Stimulated activated CD8-positive, alpha-beta memory T cell treated with anti-CD3 and anti-CD28 coated beads, Interleukin-4, amount 100 ng/mL, for 24 hours (primary cell): ENCODE data around the gene TFEB.

ENCODE experiments used
- DNase-seq: peaks from one replicate; pipeline ENCODE4 v3.0.0-alpha.2; 2020; ENCODE audit warnings: low read depth

TFEB gene

DNA sequence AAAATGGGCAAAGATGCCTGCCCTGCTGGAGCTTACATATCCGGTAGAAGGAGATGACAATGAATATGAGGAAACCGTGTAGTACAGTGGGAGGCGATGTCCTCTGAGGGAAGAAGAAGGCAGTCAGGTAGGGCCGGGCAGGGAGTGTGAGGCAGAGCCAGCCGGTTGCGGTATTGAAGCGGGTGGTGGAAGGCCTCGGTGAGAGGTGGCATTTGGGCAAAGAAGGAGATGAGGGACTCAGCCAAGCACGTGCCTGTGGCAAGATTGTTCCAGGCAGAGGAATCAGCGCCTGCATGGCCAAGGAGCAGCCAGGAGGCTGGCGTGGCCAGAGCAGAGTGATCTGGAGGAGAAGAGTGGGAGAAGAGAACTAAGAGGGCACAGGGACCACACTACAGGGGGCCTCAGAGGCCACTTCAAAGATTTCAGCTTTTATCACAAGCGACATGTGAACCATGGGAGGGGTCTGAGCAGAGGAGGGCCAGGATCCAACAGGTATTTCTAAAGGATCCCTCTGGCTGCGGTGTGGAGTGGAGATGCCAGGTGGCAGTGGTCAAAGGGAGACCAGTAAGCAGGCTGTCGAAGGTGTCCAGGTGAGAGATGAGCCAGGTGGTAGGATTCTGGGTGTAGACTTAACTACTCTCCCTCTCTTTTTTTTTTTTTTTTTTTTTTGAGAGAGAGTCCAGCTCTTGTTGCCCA, 83.3 kb downstream of the TFEB start:
- no peak for DNase-seq

DNA sequence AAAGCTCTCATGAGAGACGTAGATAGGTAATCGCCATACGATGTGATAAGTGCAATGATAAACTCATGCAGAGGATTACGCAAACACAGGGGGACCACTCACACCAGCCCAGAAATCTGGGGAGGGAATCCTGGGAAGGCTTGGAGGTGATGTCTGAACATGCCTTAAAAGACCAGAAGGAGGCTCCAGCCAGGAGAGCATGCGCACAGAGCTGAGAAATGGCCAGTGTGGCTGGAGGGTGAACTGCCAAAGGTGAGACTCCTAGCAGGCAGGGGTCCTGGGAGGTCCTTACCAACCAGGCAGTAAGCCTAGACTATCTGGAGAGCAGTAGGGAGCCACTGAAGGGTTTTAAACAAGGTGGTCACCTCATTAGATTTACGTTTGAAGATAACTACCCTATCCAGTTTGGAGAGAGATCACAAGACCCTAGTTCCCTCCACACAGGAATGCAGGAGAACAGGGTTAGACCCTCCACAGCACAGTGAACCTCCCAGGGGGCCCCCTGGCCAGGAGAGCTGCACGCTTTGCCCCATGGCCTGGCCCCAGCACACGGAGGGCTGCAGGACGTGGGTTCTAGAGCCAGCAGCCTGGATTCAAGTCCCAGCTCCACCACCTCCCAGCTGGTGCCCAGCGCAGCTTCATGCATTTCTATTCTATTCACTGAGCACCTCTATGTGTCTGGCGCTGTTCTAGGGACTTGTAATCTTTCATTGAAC, 84.0 kb downstream of the TFEB start:
- DNase-seq: no peak

DNA sequence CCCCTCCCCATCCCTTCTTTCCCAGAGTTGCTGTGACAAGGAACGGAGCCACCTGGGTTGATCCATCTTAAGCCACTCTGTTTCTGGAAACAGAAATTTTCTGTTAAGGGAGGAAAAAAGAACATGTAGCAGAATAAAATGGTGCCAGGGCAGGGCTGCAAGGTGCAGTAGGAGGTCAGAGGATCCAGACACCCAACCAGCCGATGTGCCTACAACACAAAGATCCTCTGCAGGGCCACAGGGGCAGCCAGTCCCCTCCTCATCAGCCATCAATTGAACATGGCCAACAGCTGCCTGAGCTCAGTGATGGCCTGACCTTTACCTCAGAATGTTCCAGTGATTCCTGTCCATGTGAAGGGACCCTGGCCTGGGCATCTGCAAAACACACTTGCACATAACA, 85.3 kb downstream of the TFEB start:
- DNase-seq: no peak

DNA sequence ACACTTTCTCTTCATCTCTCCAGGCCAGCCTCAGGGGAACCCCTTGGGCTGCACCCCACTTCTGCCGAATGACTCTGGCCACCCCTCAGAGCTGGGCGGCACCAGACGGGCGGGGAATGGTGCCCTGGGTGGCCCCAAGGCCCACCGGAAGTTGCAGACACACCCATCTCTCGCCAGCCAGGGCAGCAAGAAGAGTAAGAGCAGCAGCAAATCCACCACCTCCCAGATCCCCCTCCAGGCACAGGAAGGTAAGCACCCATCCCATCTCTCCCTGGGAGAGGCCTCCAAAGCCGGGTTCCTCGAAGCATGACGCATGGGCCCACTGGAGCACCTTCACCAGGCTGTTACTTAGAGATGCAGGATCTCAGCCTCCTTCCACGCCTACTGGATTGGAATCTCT, 85.8 kb downstream of the TFEB start:
- no peak for DNase-seq

DNA sequence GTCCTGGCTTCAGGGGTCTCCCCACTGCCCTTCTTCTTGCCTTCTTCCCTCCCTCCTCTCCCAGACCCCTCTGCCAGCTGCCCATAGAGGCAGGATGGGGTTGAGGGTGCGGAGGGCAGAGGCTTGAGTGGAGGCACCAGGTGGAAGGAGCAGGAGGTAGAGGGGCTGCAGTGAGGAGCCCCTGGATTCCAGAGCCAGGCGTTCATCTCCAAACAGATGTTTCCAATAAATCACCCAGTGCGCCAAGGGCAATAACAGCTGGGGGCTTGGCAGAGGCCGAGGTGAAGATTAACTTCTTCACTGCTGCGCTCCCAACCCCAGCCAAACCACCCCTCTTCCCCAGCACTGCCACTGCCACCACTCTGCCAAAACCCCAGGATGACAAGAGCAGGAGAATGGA, 86.5 kb downstream of the TFEB start:
- no peak for DNase-seq

DNA sequence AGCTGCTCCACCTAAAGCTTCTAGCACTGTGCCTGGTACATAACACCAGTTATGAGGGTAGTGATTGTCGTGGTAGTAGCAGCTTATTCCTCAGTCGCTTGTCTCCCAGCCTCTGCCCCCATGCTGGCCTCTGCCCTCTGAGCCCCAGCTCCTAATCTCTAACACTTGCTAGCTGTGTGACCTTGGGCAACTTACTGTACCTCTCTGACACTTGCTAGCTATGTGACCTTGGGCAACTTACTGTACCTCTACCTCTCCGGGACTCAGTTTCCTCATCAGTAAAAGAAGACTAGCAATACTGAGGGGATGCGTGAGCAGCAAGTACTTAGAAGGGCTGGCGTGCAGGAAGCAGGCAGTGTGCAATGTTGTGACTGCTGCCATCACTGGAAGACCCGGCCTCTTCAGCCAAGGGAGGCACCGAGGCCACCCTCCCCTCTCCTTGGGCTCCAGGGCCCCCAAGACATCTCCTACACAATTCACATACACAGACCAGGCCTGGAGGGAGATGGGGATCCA, 87.3 kb downstream of the TFEB start:
- no peak for DNase-seq

DNA sequence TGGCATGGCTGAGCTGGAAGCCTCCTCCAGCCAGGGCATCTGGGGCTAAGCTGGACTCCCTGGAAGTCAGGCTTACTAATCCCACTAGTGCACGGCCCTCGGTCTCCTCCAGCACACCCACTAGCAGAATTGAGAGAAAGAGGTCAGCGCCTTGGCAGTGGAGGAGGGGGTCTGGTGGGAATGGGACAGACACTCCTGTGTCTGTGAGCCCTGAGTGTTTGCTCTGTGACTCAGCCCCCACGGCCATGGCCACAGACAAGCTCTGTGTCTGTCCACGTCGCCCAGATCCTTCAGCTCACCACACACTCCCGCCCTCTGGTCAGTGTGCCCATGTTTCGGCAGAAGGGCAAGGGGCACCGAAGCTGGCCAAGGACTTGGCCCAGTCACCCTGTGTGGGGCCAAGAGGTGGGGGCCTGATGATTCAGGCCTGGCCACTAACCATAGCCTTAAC, 88.3 kb downstream of the TFEB start:
- no peak for DNase-seq

DNA sequence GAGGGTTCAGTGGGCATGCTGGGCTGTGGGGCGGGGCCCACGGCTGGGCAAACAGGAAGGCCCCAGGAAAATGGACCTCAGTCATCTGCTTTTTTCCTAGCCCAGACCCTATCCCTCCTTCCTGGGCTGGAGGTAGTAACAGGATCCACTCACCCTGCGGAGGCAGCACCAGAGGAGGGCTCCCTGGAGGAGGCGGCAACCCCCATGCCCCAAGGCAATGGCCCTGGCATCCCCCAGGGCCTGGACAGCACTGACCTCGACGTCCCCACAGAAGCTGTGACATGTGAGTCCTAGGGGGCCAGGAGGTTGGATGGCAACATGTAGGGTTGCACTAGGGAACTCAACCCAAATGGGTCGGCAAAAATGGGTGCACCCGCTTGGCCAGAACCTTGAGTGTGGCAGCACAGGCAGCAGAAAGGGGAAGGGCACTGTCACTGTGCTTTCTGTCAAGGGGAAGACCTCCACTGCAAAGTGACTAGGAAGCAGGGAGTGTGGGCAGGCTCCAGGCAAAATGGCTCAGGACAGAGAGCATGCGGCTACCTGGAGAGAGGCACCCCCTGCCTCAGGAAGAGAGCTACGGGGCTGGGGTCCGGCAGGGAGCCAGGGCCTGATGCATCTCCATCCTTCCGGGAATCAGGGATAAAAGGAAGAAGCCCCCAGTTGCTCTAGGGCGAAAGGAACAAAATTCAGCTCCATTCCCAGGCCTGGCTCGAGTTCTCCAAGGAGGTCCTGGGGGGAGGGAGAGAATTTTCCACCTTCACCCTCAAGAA, 89.2 kb downstream of the TFEB start:
- no peak for DNase-seq

DNA sequence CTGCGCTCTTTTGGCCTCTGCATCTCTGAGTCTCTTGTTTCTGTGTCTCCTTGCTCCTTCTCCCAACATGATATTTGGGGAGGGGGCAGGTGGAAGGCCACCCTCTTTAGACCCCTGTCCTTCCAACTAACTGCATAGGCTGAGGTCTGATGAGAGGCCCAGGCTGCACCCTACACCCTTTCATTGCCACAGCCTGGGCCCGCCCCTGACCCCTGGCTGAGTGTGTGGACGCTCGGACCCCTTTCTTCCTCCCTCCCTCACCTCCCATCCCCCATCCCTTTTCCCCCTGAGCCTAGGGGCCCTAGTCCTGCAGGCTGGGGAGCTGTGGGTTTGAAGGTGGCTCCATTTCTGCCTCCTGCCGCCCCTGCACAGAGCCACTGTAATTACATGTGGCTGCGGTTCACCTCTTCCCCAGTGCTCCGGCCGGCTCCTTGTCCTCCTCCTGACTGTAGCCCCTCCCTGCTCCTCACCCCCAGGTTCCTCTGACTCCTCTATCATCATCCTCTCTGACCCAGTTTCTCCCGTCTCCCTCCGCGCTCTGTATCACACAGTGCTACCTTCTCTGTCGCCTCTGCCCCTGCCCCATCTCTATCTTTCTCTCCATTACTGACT, 90.3 kb downstream of the TFEB start:
- DNase-seq: no peak

DNA sequence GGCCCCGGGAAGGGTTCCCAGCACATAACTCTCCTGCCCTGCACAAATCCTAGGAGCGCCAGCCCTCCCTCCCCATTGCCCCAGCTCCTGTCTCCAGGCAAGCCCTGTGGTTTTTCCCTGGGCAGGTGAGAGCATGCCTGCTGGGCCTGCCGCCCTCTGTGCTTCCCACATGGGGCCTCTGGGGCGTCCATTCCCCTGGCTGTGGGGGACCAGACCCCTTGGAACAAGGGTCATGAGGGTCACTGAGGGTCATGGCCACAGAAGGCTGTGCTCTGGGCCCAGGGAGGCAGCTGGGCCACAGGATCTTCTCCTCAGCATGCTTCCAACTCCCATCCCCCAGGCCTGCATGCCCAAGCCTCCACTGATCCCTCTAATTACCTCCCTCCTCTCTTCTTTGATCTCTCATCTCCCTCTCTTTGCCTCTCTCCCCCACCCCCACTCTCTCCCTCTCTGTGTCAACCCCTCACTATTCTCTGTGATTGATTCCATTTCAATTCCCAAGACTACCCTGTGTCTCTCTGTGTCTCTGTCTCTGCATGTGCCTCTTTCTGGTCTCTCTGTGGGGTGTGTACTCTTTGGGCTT, 91.0 kb downstream of the TFEB start:
- DNase-seq: no peak

DNA sequence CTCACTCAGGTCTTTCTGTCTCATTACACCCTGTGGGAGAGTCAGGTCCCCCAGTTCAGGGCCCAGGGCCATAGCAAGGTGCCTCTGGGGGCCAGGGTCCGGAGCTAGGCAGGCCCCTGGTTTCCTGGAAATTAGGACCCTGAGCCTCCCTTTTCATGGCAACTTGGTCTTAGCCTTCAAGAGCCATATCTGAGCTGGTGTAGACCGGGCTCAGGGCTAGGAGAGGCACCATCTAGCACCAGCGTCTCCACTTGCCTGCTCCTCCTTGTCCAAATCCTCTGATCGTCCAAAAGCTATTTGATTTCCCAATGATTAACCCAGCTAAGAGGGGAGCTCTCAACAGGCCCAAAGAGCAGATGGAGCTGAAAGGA, 91.5 kb downstream of the TFEB start:
- DNase-seq: no peak

DNA sequence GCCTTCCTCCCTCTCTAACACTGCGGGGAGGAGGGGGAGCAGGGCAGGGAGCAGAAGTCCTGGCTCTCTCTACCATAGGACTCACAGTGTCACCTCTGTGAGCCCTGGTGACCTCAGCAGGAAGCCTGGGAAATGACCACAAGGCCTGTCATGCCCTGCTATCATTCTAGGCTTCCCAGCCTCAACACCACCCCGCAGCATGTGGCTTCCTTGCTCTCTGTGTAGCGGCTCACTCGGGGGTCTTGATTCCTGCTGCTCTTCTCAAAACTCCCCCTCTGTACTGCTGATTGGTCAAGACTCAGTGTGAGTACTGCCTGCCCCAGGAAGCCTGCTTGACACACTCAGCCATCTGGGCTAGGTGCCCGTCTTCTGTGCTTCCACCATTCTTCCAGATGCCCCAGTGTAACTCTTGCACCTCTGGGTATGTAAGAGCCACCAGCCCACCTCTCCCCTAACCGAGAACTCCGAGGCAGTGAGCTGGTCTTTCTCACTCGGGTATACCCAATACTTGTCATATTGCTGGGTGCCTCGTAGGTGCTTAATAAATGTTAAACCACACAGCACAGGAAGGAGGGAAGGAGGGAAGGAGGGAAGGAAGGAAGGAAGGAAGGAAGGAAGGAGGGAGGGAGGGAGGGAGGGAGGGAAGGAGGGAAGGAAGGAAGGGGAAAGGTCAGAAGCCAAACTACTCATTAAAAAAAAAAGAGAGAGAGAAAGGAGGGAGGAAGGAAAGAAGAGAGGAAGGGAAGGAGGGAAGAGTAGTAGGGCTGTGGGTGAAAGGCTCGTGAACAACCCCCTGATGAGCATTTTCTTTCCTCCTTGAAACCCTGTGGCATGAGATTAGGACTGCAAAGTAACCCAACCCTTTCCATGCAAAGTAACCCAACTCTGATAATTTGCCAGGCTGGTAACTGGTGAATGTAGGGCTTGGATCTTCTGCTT, 92.2 kb downstream of the TFEB start:
- no peak for DNase-seq

DNA sequence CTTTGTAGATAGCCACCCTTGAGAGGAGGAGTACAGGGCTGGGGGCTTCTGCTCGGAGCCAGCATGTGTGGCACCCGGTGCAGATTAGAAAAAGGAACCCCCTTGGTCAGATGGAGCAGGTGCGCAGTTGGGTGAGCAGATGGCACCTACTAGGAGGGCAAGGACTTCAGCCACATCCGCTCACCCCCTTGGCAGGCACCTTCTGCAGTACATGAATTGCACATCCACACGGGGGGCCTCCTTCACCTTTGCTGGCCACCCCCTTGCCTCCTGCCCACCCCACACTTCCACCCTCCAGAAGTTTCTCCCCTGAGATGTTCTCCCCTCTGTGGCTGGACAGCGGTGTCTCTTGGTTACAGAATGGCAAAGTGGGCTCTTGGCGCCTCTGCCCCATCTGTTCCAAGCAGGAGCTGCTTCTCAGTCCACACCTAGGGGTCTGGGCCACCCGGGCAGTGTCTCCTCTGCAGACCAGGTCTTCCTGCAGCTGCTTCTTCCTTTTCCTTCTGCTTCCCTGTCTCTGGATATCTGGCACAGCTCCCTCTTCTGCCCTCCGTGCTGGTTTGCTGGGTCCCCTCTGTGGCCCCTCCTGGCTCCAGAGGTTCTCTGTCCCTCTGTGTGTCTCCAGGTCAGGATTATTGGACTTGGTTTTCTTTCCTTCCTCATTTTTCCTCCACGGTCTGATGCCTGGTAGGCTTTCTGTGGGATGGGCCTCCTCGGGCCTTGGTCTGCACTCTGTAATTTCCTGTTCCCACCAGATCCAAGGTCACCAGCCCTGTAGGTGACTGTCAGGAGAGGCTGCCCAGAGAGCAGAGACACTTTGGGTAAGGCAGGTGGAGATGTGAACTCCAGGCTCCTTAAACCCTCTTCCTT, 93.1 kb downstream of the TFEB start:
- no peak for DNase-seq

DNA sequence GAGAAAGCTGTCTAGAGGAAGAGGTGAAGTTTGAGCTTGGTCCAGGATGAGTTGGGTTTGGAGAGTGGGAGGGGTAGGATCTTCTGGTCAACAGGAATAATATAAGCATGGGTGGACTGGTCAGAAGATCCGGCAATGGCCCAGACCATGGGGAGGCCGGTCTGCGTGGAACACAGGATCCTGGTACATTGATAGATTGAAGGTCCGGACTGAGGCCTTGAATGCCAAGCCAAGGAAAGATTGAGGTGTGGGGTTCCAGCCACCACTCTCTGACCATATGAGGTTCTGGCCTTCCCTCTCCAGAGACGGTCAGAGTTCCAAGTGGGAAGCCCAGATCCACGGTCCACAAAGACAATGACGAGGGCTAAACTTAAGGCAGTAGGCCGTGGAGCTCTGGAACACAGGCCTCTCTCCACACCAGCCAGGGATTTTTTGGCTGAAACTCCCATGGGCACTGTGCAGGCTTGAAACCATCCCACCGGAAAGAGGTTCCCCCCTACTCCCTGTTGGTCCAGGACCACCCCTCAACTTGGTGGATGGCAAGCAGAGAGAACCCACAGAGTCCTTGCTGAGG, 94.0 kb downstream of the TFEB start:
- no peak for DNase-seq

DNA sequence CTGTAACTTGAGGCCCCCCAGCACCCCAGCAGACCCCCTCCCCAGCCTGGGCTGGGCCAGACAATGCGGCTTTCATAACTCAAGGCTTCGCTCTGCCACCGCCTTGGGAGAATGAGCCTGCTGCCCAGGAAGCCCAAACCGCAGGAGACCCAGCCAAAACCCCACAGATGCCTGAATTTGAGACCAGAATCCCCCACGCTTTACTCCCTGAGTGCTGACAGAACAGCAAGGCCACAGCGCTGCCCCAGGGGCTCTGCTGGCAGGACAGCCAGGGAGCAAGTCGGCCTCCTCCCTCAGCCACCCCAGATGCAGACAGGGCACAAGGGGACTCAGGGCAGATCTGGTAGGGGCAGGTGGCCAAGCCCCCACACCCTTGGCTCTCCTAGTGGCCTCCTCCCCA, 95.0 kb downstream of the TFEB start:
- no peak for DNase-seq

DNA sequence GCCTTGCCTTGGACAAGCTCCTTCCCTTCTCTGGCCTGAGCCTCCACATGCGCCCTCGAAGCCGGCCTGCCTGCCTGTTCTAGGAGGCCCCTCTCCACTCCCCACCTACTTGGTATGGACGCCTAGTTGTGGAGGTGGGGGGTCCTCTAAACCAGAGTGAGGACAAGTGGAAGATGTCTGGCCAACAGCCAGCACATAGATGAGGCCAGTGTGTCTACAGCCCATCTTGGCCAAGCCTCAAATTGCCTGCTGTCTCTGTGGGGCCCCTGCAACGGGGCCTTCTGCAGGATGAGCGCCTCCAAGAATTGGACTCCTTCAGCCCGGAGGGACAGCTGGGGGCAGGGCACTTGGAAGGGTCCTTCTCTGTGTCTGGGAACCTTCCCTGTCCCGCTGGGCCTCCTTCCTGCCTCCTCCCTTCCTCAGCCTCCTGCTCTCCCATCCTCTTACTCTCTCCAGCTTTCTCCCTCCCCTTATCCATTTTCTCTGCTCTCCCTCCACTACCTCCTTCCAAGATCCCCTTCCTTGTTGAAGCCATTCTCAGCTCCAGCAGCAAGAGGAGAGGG, 95.5 kb downstream of the TFEB start:
- DNase-seq: no peak

DNA sequence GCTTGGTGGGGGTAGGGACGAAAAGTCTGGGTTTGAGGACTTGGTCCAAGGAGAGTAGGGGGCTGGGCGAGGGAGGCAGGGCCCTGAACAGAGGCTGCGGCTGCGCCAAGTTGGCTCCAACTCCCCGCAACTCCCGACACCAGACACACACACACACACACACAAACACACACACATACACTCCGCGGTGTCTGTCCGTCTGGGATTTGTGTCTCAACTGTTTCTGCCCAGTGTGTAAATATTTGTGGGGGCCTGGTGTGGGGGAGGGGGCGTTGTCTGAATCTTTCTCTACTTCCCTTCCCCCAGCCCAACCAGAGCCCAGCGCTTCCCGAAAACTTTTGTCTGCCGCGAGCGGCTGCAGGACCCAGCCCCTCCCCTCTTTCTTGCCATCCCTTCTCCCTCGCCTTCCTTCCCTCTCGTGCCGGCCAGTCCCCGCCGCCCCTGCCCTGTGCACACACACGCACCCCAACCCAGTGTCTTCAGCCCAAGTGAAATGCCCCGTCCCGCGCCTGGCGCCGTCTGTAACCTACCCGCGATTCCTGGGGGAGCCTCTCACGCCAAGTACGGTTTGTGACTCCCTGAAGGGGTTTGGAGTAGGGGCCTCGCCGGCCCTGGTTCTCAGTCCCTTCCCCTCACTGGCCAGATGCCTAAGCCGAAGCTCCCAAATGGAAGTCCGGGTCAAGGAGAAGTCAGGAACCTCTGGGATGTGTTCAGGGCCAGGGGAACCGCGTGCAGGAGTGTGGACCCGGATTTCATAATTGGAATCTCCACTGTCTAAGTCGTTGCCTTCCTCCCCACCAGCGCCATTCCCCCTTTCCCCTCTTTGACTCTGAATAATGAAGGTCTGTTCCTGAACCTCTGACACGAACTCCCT, 96.2 kb downstream of the TFEB start:
- DNase-seq: no peak
